ENCODE data around the gene SMYD3.

The SMYD3 gene

GRCh38 chr1:246530482-246530881, 23.4 kb upstream of the SMYD3 start:
- H3K9me2 ChIP-seq (replicated peaks; ENCODE audit: insufficient read depth, low read length), result no peaks in the 10 kb centered on the region
- no peaks in the 10 kb centered on the region for H3K36me3 ChIP-seq (ENCODE audit: low read length)
- no peaks in the 10 kb centered on the region for H3K79me2 ChIP-seq (ENCODE audit: insufficient read depth, low read length)
- no peak overlapping the region for H3K27ac ChIP-seq (ENCODE audit: low read depth, low read length)
- H3K4me3 ChIP-seq (ENCODE audit: insufficient read depth, low read length, poor library complexity, severe bottlenecking), result no peak overlapping the region
- H3K27me3 ChIP-seq (ENCODE audit: low read length), result no peaks in the 10 kb centered on the region
- no peak for TF ChIP-seq CTCF (IDR thresholded peaks at IDR 0.05; ENCODE audit: insufficient read depth, low read length, poor library complexity, severe bottlenecking)
- no peak for TF ChIP-seq EZH2phosphoT487 (conservative IDR thresholded peaks at IDR 0.05; ENCODE audit: low read length)
- peaks cover 10% of the 10 kb centered on the region; the same call in 1 of the 2 replicates for H3K9me3 ChIP-seq (ENCODE audit: insufficient read depth, low read length)
- H2AFZ ChIP-seq (ENCODE audit: low read depth, low read length, severe bottlenecking), result no peak overlapping the region
- no peak overlapping the region for H3K9ac ChIP-seq (ENCODE audit: low read length)
- H4K20me1 ChIP-seq (ENCODE audit: low read depth, low read length), result no peaks in the 10 kb centered on the region
- no peak overlapping the region for H3K4me2 ChIP-seq (ENCODE audit: low read depth, low read length, poor library complexity, severe bottlenecking)
- H3F3A ChIP-seq (ENCODE audit: insufficient read depth), result no peaks in the 10 kb centered on the region

GRCh38 chr1:246528933-246529731, 22.1 kb upstream of the SMYD3 start:
- H3F3A ChIP-seq (ENCODE audit: insufficient read depth), result no peaks in the 10 kb centered on the region
- no peak overlapping the region for H3K9ac ChIP-seq (ENCODE audit: low read length)
- no peak overlapping the region for H3K4me3 ChIP-seq (ENCODE audit: insufficient read depth, low read length, poor library complexity, severe bottlenecking)
- H3K9me2 ChIP-seq (replicated peaks; ENCODE audit: insufficient read depth, low read length), result no peaks in the 10 kb centered on the region
- H2AFZ ChIP-seq (ENCODE audit: low read depth, low read length, severe bottlenecking), result no peak overlapping the region
- H3K27me3 ChIP-seq (ENCODE audit: low read length), result no peaks in the 10 kb centered on the region
- H3K9me3 ChIP-seq (ENCODE audit: insufficient read depth, low read length), result peaks cover 10% of the 10 kb centered on the region; the same call in 1 of the 2 replicates
- no peaks in the 10 kb centered on the region for H3K36me3 ChIP-seq (ENCODE audit: low read length)
- H3K79me2 ChIP-seq (ENCODE audit: insufficient read depth, low read length), result no peaks in the 10 kb centered on the region
- no peaks in the 10 kb centered on the region for H4K20me1 ChIP-seq (ENCODE audit: low read depth, low read length)
- peak; percentile 41 for TF ChIP-seq CTCF (IDR thresholded peaks at IDR 0.05; ENCODE audit: insufficient read depth, low read length, poor library complexity, severe bottlenecking)
- TF ChIP-seq EZH2phosphoT487 (conservative IDR thresholded peaks at IDR 0.05; ENCODE audit: low read length), result no peak
- no peak overlapping the region for H3K27ac ChIP-seq (ENCODE audit: low read depth, low read length)
- no peak overlapping the region for H3K4me2 ChIP-seq (ENCODE audit: low read depth, low read length, poor library complexity, severe bottlenecking)

- Histone ChIP-seq H3F3A (ENCODE audit: insufficient read depth) (no peaks in the 10 kb centered on the region), H3K4me3 (ENCODE audit: insufficient read depth, low read length, poor library complexity, severe bottlenecking) (no peak overlapping the region), H3K9me2 (replicated peaks; ENCODE audit: insufficient read depth, low read length) (no peaks in the 10 kb centered on the region), H3K9ac (ENCODE audit: low read length) (no peak overlapping the region), H3K27ac (ENCODE audit: low read depth, low read length) (no peak overlapping the region), H2AFZ (ENCODE audit: low read depth, low read length, severe bottlenecking) (peak overlapping the region; percentile 12), H3K4me2 (ENCODE audit: low read depth, low read length, poor library complexity, severe bottlenecking) (no peak overlapping the region), H3K27me3 (ENCODE audit: low read length) (no peaks in the 10 kb centered on the region), H3K9me3 (ENCODE audit: insufficient read depth, low read length) (peaks cover 10% of the 10 kb centered on the region; the same call in 1 of the 2 replicates), H3K36me3 (ENCODE audit: low read length) (no peaks in the 10 kb centered on the region), H3K79me2 (ENCODE audit: insufficient read depth, low read length) (no peaks in the 10 kb centered on the region), H4K20me1 (ENCODE audit: low read depth, low read length) (no peaks in the 10 kb centered on the region)
- no peak for TF ChIP-seq CTCF (IDR thresholded peaks at IDR 0.05; ENCODE audit: insufficient read depth, low read length, poor library complexity, severe bottlenecking)
- TF ChIP-seq EZH2phosphoT487 (conservative IDR thresholded peaks at IDR 0.05; ENCODE audit: low read length), result no peak
Measured at GRCh38 chr1:246527402-246528088, 20.5 kb upstream of the SMYD3 start.
